22Rv1 (cell line): ENCODE results near the gene UXS1.

Source experiments
- ZFX ChIP-seq: fragments of 450-650 bp; IDR thresholded peaks from 2 replicates; pipeline ENCODE4 v1.6.1; 2017; ENCODE audit warnings: antibody characterized with exemption, borderline replicate concordance
- TF ChIP-seq, protein P1 (sequence below): fragments of 450-650 bp; IDR thresholded peaks from 2 replicates; pipeline ENCODE4 v1.5.1; 2017; ENCODE audit warnings: mild to moderate bottlenecking

DNA sequence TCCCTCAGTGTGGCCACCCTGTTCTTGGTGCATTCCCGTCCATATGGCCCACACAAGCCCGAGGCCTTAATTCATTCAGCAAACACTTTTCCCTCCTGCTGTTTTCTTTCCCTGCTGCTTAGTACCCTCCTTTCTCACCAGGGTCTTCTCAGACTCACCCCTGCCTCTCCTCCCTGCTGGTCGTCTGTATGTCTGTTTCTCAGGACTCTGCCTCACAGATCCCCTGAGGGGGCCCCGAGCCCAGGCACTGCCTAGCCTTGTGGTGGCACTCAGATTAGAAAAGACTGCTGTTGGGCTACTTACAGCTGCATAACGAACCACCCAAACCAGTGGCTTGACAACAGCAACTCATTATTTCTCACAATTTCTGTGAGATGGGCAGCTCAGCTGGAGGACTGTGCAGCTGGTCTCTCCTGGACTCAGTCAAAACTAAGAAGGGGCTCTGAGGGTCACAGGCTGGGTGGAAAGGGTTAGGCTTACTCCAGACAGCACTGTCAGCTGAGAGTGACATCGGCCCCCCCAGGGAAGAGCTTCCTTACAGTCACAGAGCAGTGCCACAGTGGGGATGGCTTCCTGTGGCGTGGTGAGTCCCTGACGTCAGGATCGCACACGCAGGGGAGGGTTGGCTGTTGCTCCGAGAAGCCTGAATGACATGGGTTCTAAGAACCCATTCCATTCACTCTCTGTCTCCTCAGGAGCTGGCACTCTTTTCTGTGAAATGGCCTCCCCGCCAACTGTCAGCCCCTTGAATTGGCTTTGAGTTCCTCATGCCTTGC, 139.0 kb downstream of the UXS1 start:
- TF ChIP-seq, protein P1, sequence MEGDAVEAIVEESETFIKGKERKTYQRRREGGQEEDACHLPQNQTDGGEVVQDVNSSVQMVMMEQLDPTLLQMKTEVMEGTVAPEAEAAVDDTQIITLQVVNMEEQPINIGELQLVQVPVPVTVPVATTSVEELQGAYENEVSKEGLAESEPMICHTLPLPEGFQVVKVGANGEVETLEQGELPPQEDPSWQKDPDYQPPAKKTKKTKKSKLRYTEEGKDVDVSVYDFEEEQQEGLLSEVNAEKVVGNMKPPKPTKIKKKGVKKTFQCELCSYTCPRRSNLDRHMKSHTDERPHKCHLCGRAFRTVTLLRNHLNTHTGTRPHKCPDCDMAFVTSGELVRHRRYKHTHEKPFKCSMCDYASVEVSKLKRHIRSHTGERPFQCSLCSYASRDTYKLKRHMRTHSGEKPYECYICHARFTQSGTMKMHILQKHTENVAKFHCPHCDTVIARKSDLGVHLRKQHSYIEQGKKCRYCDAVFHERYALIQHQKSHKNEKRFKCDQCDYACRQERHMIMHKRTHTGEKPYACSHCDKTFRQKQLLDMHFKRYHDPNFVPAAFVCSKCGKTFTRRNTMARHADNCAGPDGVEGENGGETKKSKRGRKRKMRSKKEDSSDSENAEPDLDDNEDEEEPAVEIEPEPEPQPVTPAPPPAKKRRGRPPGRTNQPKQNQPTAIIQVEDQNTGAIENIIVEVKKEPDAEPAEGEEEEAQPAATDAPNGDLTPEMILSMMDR: no peak
- no peak for TF ChIP-seq ZFX
